HEK293 (cell line): ENCODE data around the gene DLGAP3.

Experiments used
- BCL11A ChIP-seq: fragments of 450-650 bp; formaldehyde crosslinking; IDR thresholded peaks from 2 replicates; pipeline ENCODE4 v1.5.1; 2016; ENCODE audit warnings: low read depth, missing biosample characterization, missing genetic modification characterization
- EGR2 ChIP-seq: fragments of 450-650 bp; formaldehyde crosslinking; IDR thresholded peaks from 2 replicates; pipeline ENCODE4 v1.5.1; 2016; ENCODE audit warnings: low read depth, missing biosample characterization, missing genetic modification characterization
- FEZF1 ChIP-seq: fragments of 450-650 bp; formaldehyde crosslinking; IDR thresholded peaks from 2 replicates; pipeline ENCODE4 v1.5.1; 2016; ENCODE audit warnings: missing biosample characterization, missing genetic modification characterization
- GFI1B ChIP-seq: fragments of 450-650 bp; formaldehyde crosslinking; IDR thresholded peaks from 2 replicates; pipeline ENCODE4 v1.5.1; 2016; ENCODE audit warnings: missing biosample characterization, missing genetic modification characterization
- GLIS2 ChIP-seq: fragments of 450-650 bp; formaldehyde crosslinking; IDR thresholded peaks from 2 replicates; pipeline ENCODE4 v1.5.1; 2016; ENCODE audit warnings: missing biosample characterization, missing genetic modification characterization
- KLF10 ChIP-seq: fragments of 450-650 bp; IDR thresholded peaks from 2 replicates; pipeline ENCODE4 v1.5.1; 2018; ENCODE audit warnings: missing biosample characterization, mild to moderate bottlenecking, missing genetic modification characterization
- KLF17 ChIP-seq: fragments of 450-650 bp; formaldehyde crosslinking; IDR thresholded peaks from 2 replicates; pipeline ENCODE4 v1.5.1; 2016; ENCODE audit warnings: missing biosample characterization, missing genetic modification characterization
- KLF7 ChIP-seq: fragments of 450-650 bp; formaldehyde crosslinking; IDR thresholded peaks from 2 replicates; pipeline ENCODE4 v1.5.1; 2016; ENCODE audit warnings: missing biosample characterization, missing genetic modification characterization, borderline replicate concordance
- MEIS1 ChIP-seq: sonication (generic); formaldehyde crosslinking; IDR thresholded peaks from 2 replicates; pipeline ENCODE4 v1.8.1; 2022; ENCODE audit warnings: missing genetic modification reagents, mild to moderate bottlenecking, borderline replicate concordance
- SCRT2 ChIP-seq: fragments of 450-650 bp; formaldehyde crosslinking; IDR thresholded peaks from 2 replicates; pipeline ENCODE4 v1.5.1; 2016; ENCODE audit warnings: missing biosample characterization, missing genetic modification characterization
- SP2 ChIP-seq: fragments of 450-650 bp; formaldehyde crosslinking; IDR thresholded peaks from 2 replicates; pipeline ENCODE4 v1.5.1; 2016; ENCODE audit warnings: missing biosample characterization, missing genetic modification characterization
- SP3 ChIP-seq: fragments of 450-650 bp; formaldehyde crosslinking; IDR thresholded peaks from 2 replicates; pipeline ENCODE4 v1.5.1; 2016; ENCODE audit warnings: missing biosample characterization, missing genetic modification characterization
- ZEB2 ChIP-seq: fragments of 450-650 bp; formaldehyde crosslinking; IDR thresholded peaks from 2 replicates; pipeline ENCODE4 v1.5.1; 2016; ENCODE audit warnings: missing biosample characterization, missing genetic modification characterization
- ZNF114 ChIP-seq: fragments of 450-650 bp; formaldehyde crosslinking; IDR thresholded peaks from 2 replicates; pipeline ENCODE4 v1.5.0; 2017; ENCODE audit warnings: missing biosample characterization, missing genetic modification characterization
- ZNF133 ChIP-seq: fragments of 450-650 bp; formaldehyde crosslinking; IDR thresholded peaks from 2 replicates; pipeline ENCODE4 v1.5.1; 2016; ENCODE audit warnings: missing biosample characterization, missing genetic modification characterization
- ZNF138 ChIP-seq: fragments of 450-650 bp; formaldehyde crosslinking; IDR thresholded peaks from 2 replicates; pipeline ENCODE4 v1.5.1; 2016; ENCODE audit warnings: missing biosample characterization, missing genetic modification characterization, borderline replicate concordance
- ZNF157 ChIP-seq: fragments of 450-650 bp; formaldehyde crosslinking; IDR thresholded peaks from 2 replicates; pipeline ENCODE4 v1.5.1; 2016; ENCODE audit warnings: missing biosample characterization, missing genetic modification characterization
- ZNF169 ChIP-seq: fragments of 450-650 bp; formaldehyde crosslinking; IDR thresholded peaks from 2 replicates; pipeline ENCODE4 v1.5.1; 2016; ENCODE audit warnings: missing biosample characterization, missing genetic modification characterization
- ZNF2 ChIP-seq: fragments of 450-650 bp; formaldehyde crosslinking; IDR thresholded peaks from 2 replicates; pipeline ENCODE4 v1.5.1; 2016; ENCODE audit warnings: missing biosample characterization, missing genetic modification characterization
- ZNF223 ChIP-seq: fragments of 450-650 bp; formaldehyde crosslinking; IDR thresholded peaks from 2 replicates; pipeline ENCODE4 v1.5.1; 2016; ENCODE audit warnings: missing biosample characterization, missing genetic modification characterization
- ZNF324 ChIP-seq: fragments of 450-650 bp; formaldehyde crosslinking; IDR thresholded peaks from 2 replicates; pipeline ENCODE4 v1.5.1; 2016; ENCODE audit warnings: missing biosample characterization, missing genetic modification characterization
- ZNF350 ChIP-seq: fragments of 450-650 bp; formaldehyde crosslinking; IDR thresholded peaks from 2 replicates; pipeline ENCODE4 v1.5.0; 2017; ENCODE audit warnings: missing biosample characterization, mild to moderate bottlenecking, missing genetic modification characterization
- ZNF423 ChIP-seq: fragments of 450-650 bp; formaldehyde crosslinking; IDR thresholded peaks from 2 replicates; pipeline ENCODE4 v1.5.1; 2016; ENCODE audit warnings: missing biosample characterization, missing genetic modification characterization
- ZNF473 ChIP-seq: fragments of 450-650 bp; formaldehyde crosslinking; IDR thresholded peaks from 2 replicates; pipeline ENCODE4 v1.5.1; 2017; ENCODE audit warnings: missing biosample characterization, missing genetic modification characterization
- ZNF501 ChIP-seq: fragments of 450-650 bp; formaldehyde crosslinking; IDR thresholded peaks from 2 replicates; pipeline ENCODE4 v1.5.1; 2016; ENCODE audit warnings: missing biosample characterization, missing genetic modification characterization
- ZNF530 ChIP-seq: fragments of 450-650 bp; formaldehyde crosslinking; IDR thresholded peaks from 2 replicates; pipeline ENCODE4 v1.5.1; 2016; ENCODE audit warnings: low read depth, missing biosample characterization, missing genetic modification characterization
- ZNF624 ChIP-seq: fragments of 450-650 bp; formaldehyde crosslinking; IDR thresholded peaks from 2 replicates; pipeline ENCODE4 v1.5.1; 2017; ENCODE audit warnings: missing biosample characterization, missing genetic modification characterization
- ZNF629 ChIP-seq: fragments of 450-650 bp; formaldehyde crosslinking; IDR thresholded peaks from 2 replicates; pipeline ENCODE4 v1.5.1; 2017; ENCODE audit warnings: missing biosample characterization, missing genetic modification characterization
- ZNF701 ChIP-seq: fragments of 450-650 bp; formaldehyde crosslinking; IDR thresholded peaks from 2 replicates; pipeline ENCODE4 v1.5.1; 2016; ENCODE audit warnings: missing biosample characterization, missing genetic modification characterization
- ZNF76 ChIP-seq: fragments of 450-650 bp; formaldehyde crosslinking; IDR thresholded peaks from 2 replicates; pipeline ENCODE4; 2016; ENCODE audit warnings: low read depth, missing biosample characterization, missing genetic modification characterization, borderline replicate concordance
- ZNF768 ChIP-seq: fragments of 450-650 bp; formaldehyde crosslinking; IDR thresholded peaks from 2 replicates; pipeline ENCODE4 v1.5.1; 2018; ENCODE audit warnings: missing biosample characterization, mild to moderate bottlenecking, missing genetic modification characterization
- ZSCAN30 ChIP-seq: fragments of 450-650 bp; IDR thresholded peaks from 2 replicates; pipeline ENCODE4 v1.5.1; 2018; ENCODE audit warnings: missing biosample characterization, mild to moderate bottlenecking, missing genetic modification characterization, moderate library complexity
- ZSCAN4 ChIP-seq: fragments of 450-650 bp; formaldehyde crosslinking; IDR thresholded peaks from 2 replicates; pipeline ENCODE4 v1.5.1; 2017; ENCODE audit warnings: missing biosample characterization, missing genetic modification characterization
- TF ChIP-seq, protein P1 (sequence below): fragments of 450-650 bp; formaldehyde crosslinking; IDR thresholded peaks from 2 replicates; pipeline ENCODE4 v1.5.1; 2016; ENCODE audit warnings: missing biosample characterization, missing genetic modification characterization
- TF ChIP-seq, protein P2 (sequence below): fragments of 450-650 bp; formaldehyde crosslinking; IDR thresholded peaks from 2 replicates; pipeline ENCODE4 v1.5.1; 2016; ENCODE audit warnings: missing biosample characterization, missing genetic modification characterization

Gene DLGAP3

GRCh38 chr1:34859446-34860200 is 69.8 kb downstream of the DLGAP3 start, which contains the start of gene SMIM12 (continued):
- TF ChIP-seq ZNF114 (tag by site-specific recombination): no peak
- TF ChIP-seq SP3 (tag by site-specific recombination): peak; percentile 74
- peak; percentile 93 for TF ChIP-seq ZNF501 (tag by site-specific recombination)
- peak; percentile 64 for TF ChIP-seq ZNF629 (tag by site-specific recombination)
- TF ChIP-seq, protein P1, sequence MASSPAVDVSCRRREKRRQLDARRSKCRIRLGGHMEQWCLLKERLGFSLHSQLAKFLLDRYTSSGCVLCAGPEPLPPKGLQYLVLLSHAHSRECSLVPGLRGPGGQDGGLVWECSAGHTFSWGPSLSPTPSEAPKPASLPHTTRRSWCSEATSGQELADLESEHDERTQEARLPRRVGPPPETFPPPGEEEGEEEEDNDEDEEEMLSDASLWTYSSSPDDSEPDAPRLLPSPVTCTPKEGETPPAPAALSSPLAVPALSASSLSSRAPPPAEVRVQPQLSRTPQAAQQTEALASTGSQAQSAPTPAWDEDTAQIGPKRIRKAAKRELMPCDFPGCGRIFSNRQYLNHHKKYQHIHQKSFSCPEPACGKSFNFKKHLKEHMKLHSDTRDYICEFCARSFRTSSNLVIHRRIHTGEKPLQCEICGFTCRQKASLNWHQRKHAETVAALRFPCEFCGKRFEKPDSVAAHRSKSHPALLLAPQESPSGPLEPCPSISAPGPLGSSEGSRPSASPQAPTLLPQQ (tag by site-specific recombination): peak; percentile 96
- TF ChIP-seq MEIS1: no peak
- no peak for TF ChIP-seq ZNF473 (tag by site-specific recombination)
- TF ChIP-seq ZNF423 (tag by site-specific recombination): no peak
- TF ChIP-seq, protein P2, sequence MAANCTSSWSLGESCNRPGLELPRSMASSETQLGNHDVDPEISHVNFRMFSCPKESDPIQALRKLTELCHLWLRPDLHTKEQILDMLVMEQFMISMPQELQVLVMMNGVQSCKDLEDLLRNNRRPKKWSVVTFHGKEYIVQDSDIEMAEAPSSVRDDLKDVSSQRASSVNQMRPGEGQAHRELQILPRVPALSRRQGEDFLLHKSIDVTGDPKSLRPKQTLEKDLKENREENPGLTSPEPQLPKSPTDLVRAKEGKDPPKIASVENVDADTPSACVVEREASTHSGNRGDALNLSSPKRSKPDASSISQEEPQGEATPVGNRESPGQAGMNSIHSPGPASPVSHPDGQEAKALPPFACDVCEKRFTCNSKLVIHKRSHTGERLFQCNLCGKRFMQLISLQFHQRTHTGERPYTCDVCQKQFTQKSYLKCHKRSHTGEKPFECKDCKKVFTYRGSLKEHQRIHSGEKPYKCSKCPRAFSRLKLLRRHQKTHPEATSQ: peak; percentile 71; the same call in 1 of the 2 replicates
- peak; percentile 69 for TF ChIP-seq EGR2 (tag by site-specific recombination)
- no peak for TF ChIP-seq ZNF350 (tag by site-specific recombination)
- TF ChIP-seq ZNF169 (tag by site-specific recombination): no peak
- TF ChIP-seq ZSCAN30: peak; percentile 90
- peak; percentile 85 for TF ChIP-seq ZNF2 (tag by site-specific recombination)
- TF ChIP-seq KLF17: no peak; the same call in 1 of the 2 replicates
- TF ChIP-seq ZNF223 (tag by site-specific recombination): no peak
- no peak for TF ChIP-seq ZNF157 (tag by site-specific recombination)
- TF ChIP-seq ZSCAN4 (tag by site-specific recombination): no peak
- peak; percentile 76; the same call in 1 of the 2 replicates for TF ChIP-seq KLF7 (tag by site-specific recombination)
- peak; percentile 53; the same call in 1 of the 2 replicates for TF ChIP-seq KLF10 (tag by site-specific recombination)
- TF ChIP-seq ZNF624 (tag by site-specific recombination): no peak
- 0 out of 2 replicates have a peak, but pooled peaks have one; percentile 15 for TF ChIP-seq ZNF324 (tag by site-specific recombination)
- TF ChIP-seq ZNF76 (tag by site-specific recombination): peak; percentile 79
- no peak for TF ChIP-seq ZNF768 (tag by site-specific recombination)
- TF ChIP-seq ZNF530 (tag by site-specific recombination): no peak
- 0 out of 2 replicates have a peak, but pooled peaks have one; percentile 10 for TF ChIP-seq FEZF1 (tag by site-specific recombination)
- TF ChIP-seq SCRT2: 0 out of 2 replicates have a peak, but pooled peaks have one; percentile 34
- no peak for TF ChIP-seq ZNF701 (tag by site-specific recombination)
- peak; percentile 67 for TF ChIP-seq ZEB2 (tag by site-specific recombination)
- TF ChIP-seq GLIS2 (tag by site-specific recombination): peak; percentile 50; the same call in 1 of the 2 replicates
- TF ChIP-seq SP2 (tag by site-specific recombination): peak; percentile 92
- no peak for TF ChIP-seq ZNF133 (tag by site-specific recombination)
- TF ChIP-seq BCL11A (tag by site-specific recombination): peak; percentile 92
- TF ChIP-seq GFI1B (tag by site-specific recombination): no peak
- TF ChIP-seq ZNF138 (tag by site-specific recombination): no peak
